GM21576 (cell line): ENCODE results near the gene CBS.
"Not testable (repeated sequence)": the region's sequence is repeated elsewhere in the genome, so short reads cannot be mapped to it uniquely, and the experiment has no call there.

Experiments used
- ATAC-seq: cut with Tn5 transposase; IDR thresholded peaks from one replicate; pipeline ENCODE4 v1.9.1; 2021; ENCODE audit warnings: mild to moderate bottlenecking, moderate library complexity; ENCODE audit not compliant: unreplicated experiment

The CBS gene

DNA sequence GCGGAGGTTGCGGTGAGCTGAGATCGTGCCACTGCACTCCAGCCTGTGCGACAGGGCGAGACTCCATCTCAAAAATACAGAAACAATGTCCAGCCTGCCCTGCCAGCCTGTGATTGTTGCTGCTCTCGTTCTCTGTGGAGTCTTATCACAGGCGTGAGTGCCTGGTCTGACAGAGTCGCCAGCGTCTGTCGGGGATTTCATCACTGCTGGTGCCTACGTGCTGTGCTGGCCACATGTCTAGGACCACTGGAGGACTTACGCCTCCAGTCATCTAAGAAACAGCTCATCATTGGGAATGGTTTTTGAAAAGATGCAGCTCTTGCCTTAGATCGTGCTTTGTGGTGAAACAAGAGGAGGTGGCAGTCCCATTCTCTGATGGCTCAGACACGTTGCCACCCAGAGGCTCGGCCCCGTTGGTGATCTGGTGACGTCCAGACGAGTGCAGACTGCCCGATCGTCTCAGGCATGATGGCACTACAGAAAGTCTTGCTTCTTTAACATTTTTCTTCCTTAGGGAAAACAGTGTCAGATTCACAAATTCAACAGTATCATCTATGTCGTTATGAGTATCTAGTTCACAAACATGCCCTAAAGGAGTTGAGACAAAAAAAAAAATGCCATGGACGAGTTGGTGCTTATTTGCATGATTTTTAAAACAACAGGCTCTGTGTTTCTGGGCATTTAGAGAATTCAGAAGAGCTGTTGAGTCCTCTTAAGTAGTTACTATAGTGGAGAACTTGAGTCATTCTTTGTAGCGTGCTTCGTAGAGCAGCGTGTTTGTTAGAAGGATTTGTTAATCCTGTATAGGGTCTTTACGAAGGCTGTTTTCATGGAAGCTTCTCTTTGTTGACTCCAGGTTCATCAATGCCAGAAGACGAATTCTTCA, 47.5 kb downstream of the CBS start:
- no peak for ATAC-seq

DNA sequence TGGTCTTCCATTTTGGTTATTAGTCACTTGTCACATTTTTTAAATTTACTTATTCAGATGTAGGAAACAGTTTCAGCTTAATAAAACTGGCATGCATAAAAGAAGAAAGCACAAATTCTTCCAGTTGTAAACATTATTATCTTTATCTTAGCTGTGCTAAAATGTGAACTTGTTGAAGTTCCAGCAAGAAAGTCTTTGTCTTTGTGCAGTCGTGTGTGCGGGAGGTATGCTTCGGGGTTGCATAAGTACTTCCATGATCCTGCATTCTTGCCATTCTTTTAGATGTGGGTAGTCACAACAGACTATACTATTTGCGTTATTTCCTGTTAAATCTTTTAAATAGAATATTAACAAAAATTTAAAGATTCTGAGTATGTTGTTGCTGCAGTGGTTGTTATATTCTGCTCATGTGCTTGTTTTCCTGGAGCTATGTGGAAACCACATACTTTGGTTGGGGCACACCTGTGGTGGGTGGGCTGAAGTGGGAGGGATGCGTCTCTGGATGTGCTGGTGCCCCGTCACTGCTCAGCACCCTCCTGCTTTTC, 49.9 kb downstream of the CBS start:
- no peak for ATAC-seq

DNA sequence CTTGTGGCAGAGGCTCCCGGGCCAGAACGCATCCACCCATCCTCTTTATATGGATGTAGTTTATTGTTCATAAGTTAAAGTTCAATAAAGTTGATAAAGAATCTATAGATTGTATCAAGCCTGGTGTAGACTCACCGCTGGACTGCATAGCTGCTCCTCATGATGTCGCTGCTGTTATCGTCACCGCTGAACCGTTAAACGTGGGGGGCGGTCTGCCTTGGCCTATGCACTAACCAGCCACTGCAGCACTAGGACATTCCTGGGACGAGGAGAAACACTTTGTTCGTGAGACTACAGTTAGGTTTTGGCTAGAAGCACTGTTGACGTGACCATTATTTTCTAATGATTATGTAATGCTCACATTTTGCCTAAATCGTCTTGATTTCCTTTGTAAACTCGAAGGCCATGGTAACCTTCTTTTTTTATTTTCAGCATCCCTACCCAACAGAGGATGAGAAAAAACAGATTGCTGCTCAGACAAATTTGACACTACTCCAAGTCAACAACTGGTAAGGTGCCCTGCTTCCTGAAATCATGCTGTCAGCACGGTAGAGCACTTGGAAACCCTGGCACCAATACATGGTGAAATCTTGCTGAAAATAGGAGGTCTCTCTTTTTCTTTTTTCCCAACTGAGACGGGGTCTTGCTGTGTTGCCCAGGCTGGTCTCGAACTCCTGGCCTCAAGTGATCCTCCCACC, 51.0 kb downstream of the CBS start:
- no peak for ATAC-seq

DNA sequence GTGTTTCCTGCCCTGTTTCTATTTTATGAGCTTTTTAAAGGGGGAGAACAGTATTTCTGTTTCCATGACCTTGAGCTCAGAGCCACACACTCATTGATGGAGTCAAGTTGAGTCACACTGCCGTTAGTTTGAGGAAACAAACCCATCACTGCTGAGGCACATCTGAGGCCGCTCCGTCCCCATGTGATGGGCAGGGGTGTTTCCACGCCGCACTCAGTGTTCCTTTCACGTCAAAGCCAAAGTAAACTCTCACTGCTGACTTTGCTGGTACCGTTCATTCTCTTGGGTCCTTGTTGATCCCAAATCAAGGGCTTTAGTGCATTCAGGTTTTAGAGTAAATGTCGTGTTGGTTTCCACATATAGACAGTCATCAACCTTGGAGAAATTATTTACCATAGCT, 52.5 kb downstream of the CBS start:
- ATAC-seq, result no peak

DNA sequence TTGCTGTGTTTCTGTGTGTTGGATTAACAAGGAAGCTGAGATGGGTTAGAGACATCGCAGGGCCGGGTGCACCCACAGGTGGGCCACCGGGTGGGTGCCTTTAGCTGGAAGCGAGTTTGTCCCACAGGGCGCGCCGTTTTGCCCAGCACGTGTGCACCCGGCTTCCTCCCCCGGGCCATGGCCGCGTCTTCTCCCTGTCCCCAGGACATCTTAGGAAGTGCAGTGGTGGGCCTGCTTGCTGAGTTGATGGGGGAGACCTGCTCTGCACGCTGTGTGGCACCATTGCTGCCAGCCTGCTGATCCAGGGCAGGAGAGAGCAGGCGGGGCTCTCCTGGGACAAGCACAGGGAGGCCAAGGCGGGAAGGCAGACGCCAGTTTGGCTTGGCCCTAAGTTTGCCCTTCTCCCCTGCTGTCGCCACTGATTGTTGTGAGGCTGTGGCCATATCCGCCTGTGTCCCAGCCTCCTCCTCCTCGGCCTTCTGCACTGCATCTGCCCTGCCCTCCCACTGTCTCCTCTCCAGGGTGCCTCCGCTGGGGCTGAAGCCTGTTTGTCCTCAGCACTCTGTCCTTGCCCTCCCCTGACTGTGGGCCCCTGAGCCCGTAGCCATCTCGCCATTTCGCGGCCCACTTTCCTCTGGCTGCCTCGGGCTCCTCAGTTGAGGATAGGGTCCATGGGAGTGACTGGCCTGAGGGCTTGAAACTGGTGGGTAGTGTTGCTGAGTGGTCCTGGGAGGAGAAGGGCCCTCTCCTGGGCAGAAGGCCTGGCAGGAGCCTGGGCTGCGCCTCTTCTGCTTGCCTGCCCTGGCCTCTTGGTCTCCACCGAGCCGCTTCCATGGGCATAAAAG, 53.7 kb downstream of the CBS start:
- no peak for ATAC-seq

DNA sequence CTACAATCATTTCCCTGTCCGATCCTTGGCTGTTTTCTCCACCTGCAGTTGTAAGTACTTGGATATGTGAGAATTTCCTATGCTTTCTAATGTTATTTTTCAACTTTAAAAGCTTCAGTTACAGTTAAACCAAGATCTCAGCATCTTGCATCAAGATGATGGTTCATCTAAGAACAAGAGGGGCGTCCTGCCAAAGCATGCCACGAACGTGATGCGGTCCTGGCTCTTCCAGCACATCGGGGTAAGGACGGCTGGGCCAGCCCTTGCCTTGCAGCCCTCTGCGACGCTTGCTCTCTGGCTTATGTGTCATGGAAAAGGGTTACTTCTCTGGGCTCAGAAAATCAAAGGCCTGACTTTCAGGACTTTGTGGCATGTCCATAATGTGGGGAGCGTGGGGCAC, 54.4 kb downstream of the CBS start:
- no peak for ATAC-seq

DNA sequence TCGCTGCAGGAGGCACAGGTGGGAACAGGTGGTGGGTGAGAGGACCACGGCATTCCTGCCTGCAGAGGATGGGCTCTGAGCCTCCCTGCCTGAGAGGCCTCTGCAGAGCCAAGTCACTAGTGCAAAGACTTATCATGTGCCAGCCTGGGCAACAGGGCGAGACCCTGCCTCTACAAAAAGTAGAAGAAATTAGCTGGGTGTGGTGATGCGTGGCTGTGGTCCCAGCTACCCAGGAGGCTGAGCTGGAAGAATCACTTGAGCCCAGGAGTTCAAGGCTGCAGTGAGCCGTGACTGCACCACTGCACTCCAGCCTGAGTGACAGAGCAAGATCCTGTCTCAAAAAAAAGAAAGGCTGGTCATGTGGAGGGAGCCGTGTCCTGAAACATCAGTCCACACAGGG, 54.9 kb downstream of the CBS start:
- no peak for ATAC-seq

DNA sequence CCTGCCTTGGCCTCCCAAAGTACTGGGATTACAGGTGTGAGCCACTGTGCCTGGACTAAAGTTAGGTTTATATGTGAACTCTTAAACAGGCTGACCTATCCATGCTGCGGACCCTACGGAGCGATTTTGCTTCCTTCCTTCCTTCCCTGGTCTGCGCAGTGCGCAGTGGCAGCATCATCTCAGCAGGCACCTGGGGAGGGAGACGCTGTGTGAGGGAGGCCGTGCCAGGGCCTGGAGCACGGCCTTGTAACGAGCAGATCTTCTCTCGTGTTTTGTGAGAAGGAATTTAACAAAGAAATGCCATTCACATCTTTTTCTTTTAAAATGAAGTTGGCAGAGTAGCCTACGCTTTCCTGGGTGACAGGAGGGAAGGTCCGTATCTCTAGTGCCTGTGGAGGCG, 55.5 kb downstream of the CBS start:
- no peak for ATAC-seq

DNA sequence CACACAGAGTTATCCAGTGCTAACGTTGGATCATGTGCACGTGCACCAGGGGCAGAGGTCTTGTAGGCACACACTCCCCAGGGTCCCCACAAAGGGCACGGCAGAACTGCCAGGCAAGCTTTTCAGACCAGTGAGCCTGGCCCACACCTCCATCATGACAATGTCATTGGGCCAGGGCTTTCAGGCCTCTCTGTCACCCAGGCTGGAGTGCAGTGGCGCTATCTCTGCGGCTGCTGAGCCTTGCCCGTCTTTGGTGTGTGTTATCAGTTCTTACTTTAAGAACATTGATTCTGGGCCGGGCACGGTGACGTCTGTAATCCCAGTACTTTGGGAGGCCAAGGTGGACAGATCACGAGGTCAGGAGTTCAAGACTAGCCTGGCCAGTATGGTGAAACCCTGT, 57.1 kb downstream of the CBS start:
- no peak for ATAC-seq

DNA sequence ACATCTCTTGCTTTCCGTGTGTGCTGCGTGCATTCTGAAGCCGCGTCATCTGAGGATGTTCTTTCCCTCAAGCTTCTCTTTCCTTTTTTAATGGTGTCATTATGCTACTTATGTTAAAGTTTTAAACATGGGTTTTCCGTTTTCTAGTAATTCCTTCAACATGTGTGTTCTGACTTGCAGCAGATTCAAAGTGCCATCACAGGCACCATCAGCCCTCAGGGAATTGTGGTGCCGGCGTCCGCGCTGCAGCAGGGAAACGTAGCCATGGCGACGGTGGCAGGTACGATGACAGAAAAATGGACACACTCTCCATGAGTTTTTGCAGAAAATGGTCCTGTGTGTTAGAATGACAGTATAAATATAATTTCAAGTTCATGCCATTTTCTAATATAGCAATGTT, 58.9 kb downstream of the CBS start:
- ATAC-seq, result no peak

DNA sequence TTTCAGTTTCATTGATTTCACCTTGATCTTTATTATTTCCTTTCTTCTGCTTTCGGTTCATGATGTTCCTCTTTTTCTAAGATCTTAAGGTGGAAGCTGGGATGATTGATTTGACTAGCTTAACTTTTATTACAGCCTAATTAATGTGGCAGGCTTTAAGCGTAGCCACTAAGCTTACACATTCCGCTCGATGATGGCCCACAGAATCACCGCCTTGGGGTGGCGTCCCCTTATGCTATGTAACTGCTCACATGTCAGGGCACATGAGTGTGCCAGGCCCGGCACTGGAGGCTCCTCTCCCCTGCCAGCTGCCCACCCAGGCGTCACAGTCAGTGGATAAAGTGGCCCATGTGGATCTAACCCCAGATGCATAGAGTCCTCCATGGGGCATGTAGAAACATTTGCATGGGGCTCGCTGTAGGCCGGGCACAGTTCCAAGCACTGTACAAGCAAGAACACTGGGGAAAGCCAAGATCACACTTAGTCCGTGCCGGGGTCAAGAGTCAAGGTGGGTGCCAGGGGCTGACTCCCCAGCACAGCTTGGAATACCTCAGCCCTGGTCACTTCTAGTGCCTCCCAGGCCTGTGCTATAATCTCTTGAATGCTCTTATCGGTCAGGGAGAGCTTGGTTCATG, 59.6 kb downstream of the CBS start:
- ATAC-seq, result no peak

DNA sequence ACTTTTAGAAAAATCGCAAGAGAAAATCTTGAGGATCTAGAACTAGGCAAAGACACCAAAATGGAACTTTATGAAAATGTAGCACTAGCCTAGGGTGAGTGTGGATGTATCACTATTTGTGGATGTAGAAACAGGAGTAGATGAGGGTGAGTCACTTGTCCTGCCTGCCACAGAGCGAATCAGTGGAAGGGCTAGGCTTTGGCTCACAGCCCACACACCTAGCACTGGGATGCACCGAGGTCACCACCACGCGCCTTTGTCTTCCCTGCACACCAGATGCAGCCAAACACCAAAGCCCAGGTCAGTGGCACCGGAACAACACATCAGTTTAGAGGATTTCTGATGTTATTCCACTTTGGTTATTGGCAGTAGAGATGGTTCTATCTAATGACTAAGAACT, 63.0 kb downstream of the CBS start:
- no peak for ATAC-seq

DNA sequence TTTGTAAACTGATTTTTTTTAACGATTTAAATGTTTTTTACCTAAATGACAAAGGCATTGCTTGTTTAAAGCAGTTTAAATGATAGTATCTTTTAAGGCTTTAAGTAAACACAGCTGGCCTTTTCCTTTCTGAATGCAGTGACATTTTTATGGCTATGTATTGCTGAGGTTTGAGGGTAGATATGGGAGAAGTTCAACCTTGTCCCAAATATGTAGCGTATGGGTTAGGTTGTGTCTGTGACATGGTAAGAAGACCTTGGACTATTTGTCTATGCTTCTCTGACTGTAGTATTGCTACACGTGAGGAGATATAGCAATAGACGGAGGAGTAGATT, 68.8 kb downstream of the CBS start:
- no peak for ATAC-seq

DNA sequence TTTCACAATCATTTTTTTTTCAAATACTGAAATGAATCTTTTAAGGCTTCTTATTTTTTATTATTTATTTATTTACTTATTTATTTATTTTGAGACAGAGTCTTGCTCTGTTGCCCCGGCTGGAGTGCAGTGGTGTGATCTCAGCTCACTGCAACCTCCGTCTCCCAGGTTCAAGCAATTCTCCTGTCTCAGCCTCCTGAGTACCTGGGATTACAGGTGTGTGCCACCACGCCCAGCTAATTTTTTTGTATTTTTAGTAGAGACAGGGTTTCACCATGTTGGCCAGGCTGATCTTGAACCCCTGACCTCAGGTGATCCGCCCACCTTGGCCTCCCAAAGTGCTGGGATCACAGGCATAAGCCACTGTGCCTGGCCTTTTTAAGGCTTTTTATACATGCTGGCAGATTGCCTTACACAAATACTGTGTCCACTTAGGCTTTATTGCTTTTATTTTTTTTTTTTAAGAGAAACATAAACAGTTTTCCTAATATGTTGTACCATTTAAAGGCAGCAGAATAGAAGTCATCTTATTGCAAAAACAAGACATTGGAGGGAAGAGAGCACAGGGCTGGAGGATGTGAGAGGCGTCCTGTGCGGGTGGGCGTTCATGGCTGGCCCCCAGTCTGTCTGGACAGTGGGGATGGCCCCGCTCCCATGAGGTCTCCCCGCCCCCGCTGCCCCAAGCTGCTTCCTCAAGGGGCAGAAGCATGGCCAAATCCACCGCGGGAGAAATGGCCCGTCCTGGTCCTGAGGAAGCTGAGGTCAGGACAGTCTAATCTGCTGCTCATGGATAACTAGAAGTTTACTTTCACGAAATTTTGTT, 69.4 kb downstream of the CBS start:
- not testable (repeated sequence) for ATAC-seq

DNA sequence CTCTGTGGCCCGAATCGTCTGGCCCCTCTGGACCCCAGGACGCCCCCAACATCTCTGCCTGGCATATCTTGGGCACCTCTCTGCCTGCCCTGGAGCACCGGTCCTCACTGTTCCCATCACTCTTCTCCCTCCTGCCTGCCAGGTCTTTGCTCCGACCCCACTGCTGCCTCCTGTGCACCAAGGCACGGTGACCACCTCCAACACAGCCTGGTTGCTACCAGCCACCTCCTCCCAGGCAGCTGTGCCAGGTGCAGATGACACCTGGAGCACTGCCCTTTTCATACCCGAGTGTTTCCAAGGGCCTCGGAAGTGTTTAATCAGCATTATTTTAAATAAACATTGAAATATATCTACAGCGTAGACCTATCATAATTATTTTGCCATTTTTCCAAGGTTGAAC, 70.0 kb downstream of the CBS start:
- no peak for ATAC-seq

DNA sequence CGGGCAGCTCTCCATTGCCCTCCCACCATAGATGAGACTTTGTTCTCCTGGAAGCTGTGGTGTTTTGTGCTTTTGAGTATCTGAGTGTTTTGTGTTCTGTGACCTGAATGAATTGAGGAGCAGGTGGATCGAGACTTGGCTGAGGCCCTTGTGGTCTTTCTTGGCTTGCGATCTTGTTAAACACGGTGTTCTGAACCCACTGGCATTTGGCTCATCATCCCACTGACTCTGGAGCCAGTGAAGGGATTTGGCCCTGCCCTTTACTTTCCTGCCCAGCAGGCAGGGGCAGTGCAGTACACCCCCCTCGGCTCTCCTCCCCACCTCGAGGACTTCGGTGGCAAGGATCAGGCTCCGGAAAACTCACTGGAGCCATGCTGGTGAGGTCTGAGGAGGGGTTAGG, 70.7 kb downstream of the CBS start:
- ATAC-seq, result no peak
